ENCODE measurements around the gene LAMP5. TPM values are rescaled to one million over a fixed set of nuclear protein-coding genes. Genes with fewer than 3 reads are reported as not detected.
A peak's percentile ranks its signal among the peaks of the same experiment; 100 is the strongest.

LAMP5 gene
- total RNA-seq = not detected

GRCh38 chr20:9514461-9515213, at the start of gene LAMP5:
Gene LAMP5 (plus strand): TSS chr20:9514590. CDS start chr20:9514853, 263 bp downstream.
- DNase-seq = no peak
- H3K4me3 ChIP-seq = peak within 1 kb of the TSS in 3 of 4 donors; percentile 10 to 48 (median 26)
- 3 to 5% methylated on average over 19 of the region's 38 CpGs for WGBS, 2 donors
- H3K27ac ChIP-seq = no peak within 1 kb of the TSS
- intact Hi-C loops (cut with DNase I) = no loop called here
- peaks cover 0 to 27% (median 17%) of the 10 kb centered on the region in 3 donors for H3K4me1 ChIP-seq
- H3K27me3 ChIP-seq = peaks cover 0 to 93% (median 2%) of the 10 kb centered on the region in 4 donors
- no peak for TF ChIP-seq CTCF (IDR thresholded peaks at IDR 0.05)
- TF ChIP-seq POLR2A (IDR thresholded peaks at IDR 0.05) = no peak
- no peaks in the 10 kb centered on the region for H3K9me3 ChIP-seq
- H3K36me3 ChIP-seq = no peaks in the 10 kb centered on the region

- no peaks in the 10 kb centered on the region for H3K36me3 ChIP-seq
- no peaks in the 10 kb centered on the region for H3K27me3 ChIP-seq
- H3K9me3 ChIP-seq = no peaks in the 10 kb centered on the region
- 36% methylated on average over 3 of the region's 3 CpGs for WGBS, 2 donors
- DNase-seq = no peak
- intact Hi-C loops (cut with DNase I) = no loop called here
- no peak overlapping the region for H3K27ac ChIP-seq
- no peak for TF ChIP-seq POLR2A (IDR thresholded peaks at IDR 0.05)
- peak in 3 of 6 experiments; percentile 18 to 47 (median 31) for TF ChIP-seq CTCF (IDR thresholded peaks at IDR 0.05)
- H3K4me1 ChIP-seq = no peaks in the 10 kb centered on the region
- H3K4me3 ChIP-seq = no peak overlapping the region
These were observed 46.4 kb upstream of the LAMP5 start for GRCh38 chr20:9467995-9468394.

GRCh38 chr20:9474835-9475415, 39.5 kb upstream of the LAMP5 start:
- no peaks in the 10 kb centered on the region for H3K36me3 ChIP-seq
- intact Hi-C loops (cut with DNase I) = no loop called here
- no peak overlapping the region for H3K27ac ChIP-seq
- TF ChIP-seq CTCF (IDR thresholded peaks at IDR 0.05) = no peak
- no peak for TF ChIP-seq POLR2A (IDR thresholded peaks at IDR 0.05)
- H3K9me3 ChIP-seq = no peaks in the 10 kb centered on the region
- no peak for DNase-seq
- H3K27me3 ChIP-seq = no peaks in the 10 kb centered on the region
- H3K4me1 ChIP-seq = no peaks in the 10 kb centered on the region
- 60 to 68% methylated on average over 2 of the region's 2 CpGs for WGBS, 2 donors
- H3K4me3 ChIP-seq = no peak overlapping the region

- no peak for TF ChIP-seq POLR2A (IDR thresholded peaks at IDR 0.05)
- TF ChIP-seq CTCF (IDR thresholded peaks at IDR 0.05) = no peak
- H3K36me3 ChIP-seq = no peaks in the 10 kb centered on the region
- H3K9me3 ChIP-seq = no peaks in the 10 kb centered on the region
- no peaks in the 10 kb centered on the region for H3K27me3 ChIP-seq
- intact Hi-C loops (cut with DNase I) = no loop called here
- H3K27ac ChIP-seq = no peak overlapping the region
- no peak for DNase-seq
- H3K4me1 ChIP-seq = no peaks in the 10 kb centered on the region
- H3K4me3 ChIP-seq = no peak overlapping the region
These were observed 38.9 kb upstream of the LAMP5 start for GRCh38 chr20:9475456-9475855.

- Histone ChIP-seq H3K9me3 (no peaks in the 10 kb centered on the region), H3K27me3 (no peaks in the 10 kb centered on the region), H3K27ac (no peak overlapping the region), H3K4me1 (no peaks in the 10 kb centered on the region), H3K36me3 (no peaks in the 10 kb centered on the region), H3K4me3 (no peak overlapping the region)
- TF ChIP-seq CTCF (IDR thresholded peaks at IDR 0.05) (no peak), POLR2A (IDR thresholded peaks at IDR 0.05) (no peak)
- intact Hi-C loops (cut with DNase I) = no loop called here
- 77 to 83% methylated on average over 4 of the region's 4 CpGs for WGBS, 2 donors
- no peak for DNase-seq
These were observed 38.2 kb upstream of the LAMP5 start for GRCh38 chr20:9476174-9476573.

All from esophagus squamous epithelium (tissue), 5 donors.